22Rv1 (cell line): ENCODE data around the gene IL6R.
A peak's percentile ranks its signal among the peaks of the same experiment; 100 is the strongest.

Source experiments
- H3K27ac ChIP-seq: fragments of 450-650 bp; 2 replicates; pipeline ENCODE4 v1.5.1; 2017
- ZFX ChIP-seq: fragments of 450-650 bp; IDR thresholded peaks from 2 replicates; pipeline ENCODE4 v1.6.1; 2017; ENCODE audit warnings: antibody characterized with exemption, borderline replicate concordance
- TF ChIP-seq, protein P1 (sequence below): fragments of 450-650 bp; IDR thresholded peaks from 2 replicates; pipeline ENCODE4 v1.5.1; 2017; ENCODE audit warnings: mild to moderate bottlenecking

The IL6R gene

DNA sequence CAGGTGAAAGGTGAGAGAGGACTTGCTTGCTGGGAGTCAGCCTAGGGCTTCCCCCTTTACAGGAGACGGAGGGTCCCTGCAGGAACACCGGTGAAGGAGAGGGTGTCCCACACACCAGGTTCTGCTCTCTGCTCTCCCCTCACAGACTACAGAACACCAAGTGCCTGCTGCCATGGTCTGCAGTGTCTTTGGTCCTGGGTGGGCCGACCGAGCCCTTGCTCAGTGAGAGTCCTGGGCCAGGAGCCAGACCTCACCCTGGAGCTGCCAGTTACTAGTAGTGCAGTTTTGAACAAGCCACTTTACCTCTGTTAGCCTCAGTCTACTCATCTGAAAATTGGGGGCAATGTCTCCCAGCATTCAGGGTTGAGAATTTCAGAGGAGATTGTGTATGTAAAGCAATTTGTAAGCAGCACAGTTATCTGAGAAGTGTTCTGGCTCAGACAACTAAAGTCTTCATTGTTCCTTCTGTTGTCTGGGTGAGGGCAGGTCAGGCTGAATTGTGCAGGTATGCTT lies 2.7 kb upstream of the IL6R start:
- TF ChIP-seq, protein P1, sequence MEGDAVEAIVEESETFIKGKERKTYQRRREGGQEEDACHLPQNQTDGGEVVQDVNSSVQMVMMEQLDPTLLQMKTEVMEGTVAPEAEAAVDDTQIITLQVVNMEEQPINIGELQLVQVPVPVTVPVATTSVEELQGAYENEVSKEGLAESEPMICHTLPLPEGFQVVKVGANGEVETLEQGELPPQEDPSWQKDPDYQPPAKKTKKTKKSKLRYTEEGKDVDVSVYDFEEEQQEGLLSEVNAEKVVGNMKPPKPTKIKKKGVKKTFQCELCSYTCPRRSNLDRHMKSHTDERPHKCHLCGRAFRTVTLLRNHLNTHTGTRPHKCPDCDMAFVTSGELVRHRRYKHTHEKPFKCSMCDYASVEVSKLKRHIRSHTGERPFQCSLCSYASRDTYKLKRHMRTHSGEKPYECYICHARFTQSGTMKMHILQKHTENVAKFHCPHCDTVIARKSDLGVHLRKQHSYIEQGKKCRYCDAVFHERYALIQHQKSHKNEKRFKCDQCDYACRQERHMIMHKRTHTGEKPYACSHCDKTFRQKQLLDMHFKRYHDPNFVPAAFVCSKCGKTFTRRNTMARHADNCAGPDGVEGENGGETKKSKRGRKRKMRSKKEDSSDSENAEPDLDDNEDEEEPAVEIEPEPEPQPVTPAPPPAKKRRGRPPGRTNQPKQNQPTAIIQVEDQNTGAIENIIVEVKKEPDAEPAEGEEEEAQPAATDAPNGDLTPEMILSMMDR: no peak
- TF ChIP-seq ZFX: no peak
- H3K27ac ChIP-seq: no peak overlapping the region

DNA sequence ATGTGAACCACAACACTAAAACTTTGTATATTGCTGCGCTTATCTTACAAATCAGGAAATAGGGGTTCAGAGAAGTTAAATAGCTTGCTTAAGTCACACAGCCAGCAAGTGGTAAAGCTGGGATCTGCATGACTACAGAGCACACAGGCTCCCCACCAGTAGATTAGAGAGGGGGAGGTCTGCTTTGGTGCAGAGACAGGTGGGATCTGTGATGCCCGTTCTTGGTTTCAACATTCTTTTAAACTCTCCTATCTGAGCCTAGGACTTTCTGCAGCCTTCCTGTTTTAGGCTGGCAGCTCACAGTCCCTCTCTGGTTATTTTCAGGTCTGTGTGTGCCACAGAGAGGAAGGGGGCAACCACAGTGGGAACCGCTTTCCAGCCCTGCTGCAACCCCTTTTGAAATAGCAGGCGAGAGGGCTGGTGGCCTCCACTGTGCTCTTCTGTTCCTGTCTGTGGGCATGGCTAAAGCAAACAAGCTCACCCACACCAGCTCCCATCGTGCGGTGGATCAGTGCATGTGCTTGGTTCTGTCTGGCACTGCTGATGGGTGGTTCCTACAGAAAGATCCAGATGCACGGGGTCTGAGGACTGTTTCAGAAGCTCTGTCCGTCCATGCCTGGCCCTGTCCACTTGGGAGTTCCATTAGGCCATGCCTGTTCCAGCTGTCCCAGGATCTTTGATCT lies 1.7 kb upstream of the IL6R start:
- TF ChIP-seq, protein P1: no peak
- TF ChIP-seq ZFX: no peak
- H3K27ac ChIP-seq: no peak overlapping the region

DNA sequence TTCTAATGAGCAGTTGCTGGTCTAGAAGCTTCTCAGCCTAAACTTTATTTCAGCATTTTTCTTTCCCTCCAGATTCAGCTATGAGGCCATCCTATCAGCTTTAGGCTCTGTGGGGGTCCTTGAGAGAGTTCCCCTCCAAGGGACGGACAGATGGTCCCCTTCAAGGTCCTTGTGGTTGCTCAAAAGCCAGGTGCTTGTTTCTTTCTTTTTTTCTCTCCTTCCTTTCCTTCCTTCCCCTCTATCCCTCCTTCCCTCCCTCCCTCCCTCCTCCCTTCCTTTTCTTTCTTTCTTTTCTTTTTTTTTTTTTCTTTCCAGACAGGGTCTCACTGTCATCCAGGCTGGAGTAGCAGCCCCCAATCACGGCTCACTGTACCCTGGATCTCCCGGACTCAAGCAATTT lies 1.2 kb upstream of the IL6R start:
- H3K27ac ChIP-seq: no peak overlapping the region
- TF ChIP-seq, protein P1: no peak
- no peak for TF ChIP-seq ZFX

DNA sequence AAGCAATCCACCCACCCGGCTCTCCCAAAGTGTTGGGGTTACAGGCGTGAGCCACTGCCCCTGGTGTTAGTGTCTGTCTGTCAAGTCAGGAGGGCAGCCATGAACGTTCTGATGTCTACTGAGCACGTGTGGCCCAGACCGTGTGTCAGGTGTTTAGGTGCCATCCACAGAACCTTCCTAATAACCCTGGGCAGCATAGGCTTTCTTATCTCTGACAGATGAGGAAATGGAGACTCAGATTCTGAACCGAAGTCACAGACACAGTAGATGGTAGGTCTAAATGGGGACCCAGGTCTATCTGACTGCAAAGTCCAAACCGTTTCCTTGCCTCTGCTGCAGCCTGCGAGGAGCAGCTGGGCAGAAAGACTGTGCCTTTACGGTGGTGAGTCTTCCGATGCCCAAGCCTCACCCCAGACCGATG lies 622 bp upstream of the IL6R start:
- no peak for TF ChIP-seq ZFX
- TF ChIP-seq, protein P1: no peak
- peak overlapping the region; percentile 71 for H3K27ac ChIP-seq

DNA sequence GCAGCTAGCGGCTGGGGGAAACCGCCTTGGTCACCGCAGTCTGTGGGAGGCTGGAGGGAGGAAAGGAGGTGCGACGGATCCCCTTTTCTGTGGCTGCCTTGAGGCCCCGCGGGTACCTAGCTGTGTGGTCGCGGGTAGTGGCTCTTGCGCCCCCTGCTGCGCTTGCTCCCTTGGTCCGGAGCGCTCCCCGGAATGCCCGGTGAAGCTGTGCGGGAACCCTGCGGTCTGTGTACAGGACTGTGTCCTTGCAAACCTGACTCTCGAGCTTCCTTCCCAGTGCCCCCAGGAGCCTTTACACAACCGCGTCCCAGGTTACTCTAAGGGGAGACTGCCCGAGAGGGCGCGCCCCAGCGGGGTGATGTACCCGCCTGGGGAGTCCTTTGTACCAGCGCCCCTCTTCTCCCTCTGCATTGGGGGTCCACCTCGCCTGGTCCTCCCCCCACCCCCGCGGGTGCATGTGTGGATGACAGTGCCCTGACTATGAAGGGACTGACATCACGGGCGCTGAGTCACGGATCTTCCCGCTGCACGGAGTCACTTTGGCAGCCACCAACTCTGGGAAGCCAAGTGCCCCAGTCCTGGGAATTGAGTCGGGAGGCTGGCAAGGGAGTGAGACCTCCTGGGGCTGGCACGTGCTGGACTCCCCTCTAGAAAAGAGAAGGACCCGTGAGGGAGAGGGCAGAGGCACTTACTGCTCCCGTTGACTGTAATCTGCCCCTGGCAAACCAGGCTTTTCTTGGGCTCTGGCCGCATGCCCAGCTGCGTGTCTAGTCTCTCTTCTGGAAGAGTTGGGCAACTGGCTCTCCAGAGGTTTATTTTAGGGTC lies 816 bp downstream of the IL6R start:
- no peak for TF ChIP-seq ZFX
- TF ChIP-seq, protein P1: peak; percentile 41
- H3K27ac ChIP-seq: peak overlapping the region; percentile 71

DNA sequence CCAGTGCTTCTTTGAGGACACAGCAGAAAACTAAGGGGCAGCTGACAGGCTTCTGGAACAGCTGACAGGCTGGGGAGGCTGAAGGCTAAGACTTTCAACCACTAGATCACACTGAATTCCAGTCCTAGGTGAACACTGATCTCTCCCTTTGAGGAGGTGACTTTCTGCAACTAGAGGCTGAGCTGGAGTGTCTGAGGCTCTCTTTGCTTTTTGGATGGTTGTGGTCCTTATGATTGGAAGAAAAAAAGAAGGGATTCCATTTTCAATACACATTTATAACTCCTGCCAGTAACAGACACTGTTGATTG lies 1.4 kb downstream of the IL6R start:
- no peak for TF ChIP-seq ZFX
- TF ChIP-seq, protein P1: no peak
- peak overlapping the region; percentile 71; the same call in 1 of the 2 replicates for H3K27ac ChIP-seq

DNA sequence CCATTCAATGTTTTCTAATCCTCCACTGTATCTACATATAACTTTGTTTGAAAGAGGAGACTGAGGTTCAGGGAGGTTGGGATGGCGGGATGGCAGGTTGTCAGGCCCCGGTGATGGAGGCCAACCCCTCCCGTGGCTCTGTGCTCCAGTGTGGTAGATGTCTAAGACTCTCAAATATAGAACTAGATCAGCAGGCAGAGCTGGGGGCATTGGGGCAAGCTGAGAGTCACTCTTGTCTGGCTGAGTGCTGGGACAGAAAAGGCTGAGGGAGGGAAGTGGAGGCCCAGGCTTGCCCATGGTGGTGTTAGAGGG lies 1.7 kb downstream of the IL6R start:
- H3K27ac ChIP-seq: peak overlapping the region; percentile 71; the same call in 1 of the 2 replicates
- TF ChIP-seq ZFX: no peak
- TF ChIP-seq, protein P1: no peak
